ENCODE data around the gene MTMR6. TPM values are rescaled to one million over a fixed set of nuclear protein-coding genes. Genes with fewer than 3 reads are reported as not detected.
A peak's percentile ranks its signal among the peaks of the same experiment; 100 is the strongest.
"Not testable (repeated sequence)": the region's sequence is repeated elsewhere in the genome, so short reads cannot be mapped to it uniquely, and the experiment has no call there.

Gene MTMR6
- total and polyA plus RNA-seq, 12 donors = 4.0 to 19.5 (median 17.4) TPM

- no peaks in the 10 kb centered on the region for H3K27me3 ChIP-seq
- peaks cover 0 to 100% (median 62%) of the 10 kb centered on the region in 9 donors for H3K36me3 ChIP-seq
- intact Hi-C loops (cut with DNase I) = loop anchor here in 2 of 10 donors (10.0 kb wide), 1 partner anchor 75 kb away; no protein-coding TSS in a partner anchor
- H3K9me3 ChIP-seq = no peaks in the 10 kb centered on the region
- no peaks in the 10 kb centered on the region for H3K4me1 ChIP-seq
- H3K4me3 ChIP-seq = no peak overlapping the region
- no peak overlapping the region for H3K27ac ChIP-seq
- WGBS, 2 donors = 97 to 99% methylated on average over 4 of the region's 4 CpGs
- TF ChIP-seq CTCF (IDR thresholded peaks at IDR 0.05) = no peak
- ATAC-seq (no peak), DNase-seq (no peak)
Observed at GRCh38 chr13:25329706-25330105, 42.4 kb upstream of the MTMR6 start.

GRCh38 chr13:25324100-25324499, 36.8 kb upstream of the MTMR6 start:
- intact Hi-C loops (cut with DNase I) = loop anchor here in 2 of 10 donors (5.0 to 10.0 kb wide), 2 partner anchors 67 to 69 kb away; no protein-coding TSS in a partner anchor

GRCh38 chr13:25319771-25320170, 32.5 kb upstream of the MTMR6 start:
- no peak for ATAC-seq
- Histone ChIP-seq H3K27ac (peak overlapping the region in 1 of 10 donors; percentile 13), H3K4me3 (no peak overlapping the region), H3K27me3 (no peaks in the 10 kb centered on the region), H3K4me1 (peaks cover 0 to 4% (median 0%) of the 10 kb centered on the region in 9 donors), H3K36me3 (peaks cover 0 to 100% (median 38%) of the 10 kb centered on the region in 9 donors), H3K9me3 (no peaks in the 10 kb centered on the region)
- intact Hi-C loops (cut with DNase I) = loop anchor here in 2 of 10 donors (5.0 to 10.0 kb wide), 2 partner anchors 62 to 65 kb away; no protein-coding TSS in a partner anchor
- WGBS, 2 donors = 91% methylated on average over 1 of the region's 1 CpG
- DNase-seq = no peak
- TF ChIP-seq CTCF (IDR thresholded peaks at IDR 0.05) = no peak

More at GRCh38 chr13:25324100-25324499, 36.8 kb upstream of the MTMR6 start:
- ATAC-seq (no peak), DNase-seq (no peak)
- Histone ChIP-seq H3K4me3 (no peak overlapping the region), H3K9me3 (no peaks in the 10 kb centered on the region), H3K27ac (no peak overlapping the region), H3K27me3 (no peaks in the 10 kb centered on the region), H3K4me1 (no peaks in the 10 kb centered on the region), H3K36me3 (peaks cover 0 to 100% (median 53%) of the 10 kb centered on the region in 9 donors)
- WGBS, 2 donors = 88 to 90% methylated on average over 2 of the region's 2 CpGs
- TF ChIP-seq CTCF (IDR thresholded peaks at IDR 0.05) = no peak

GRCh38 chr13:25318946-25319345, 31.7 kb upstream of the MTMR6 start:
- 91 to 93% methylated on average over 4 of the region's 4 CpGs for WGBS, 2 donors
- intact Hi-C loops (cut with DNase I); ATAC-seq; H3K27me3 ChIP-seq; DNase-seq; H3K27ac ChIP-seq; H3K9me3 ChIP-seq; H3K4me1 ChIP-seq; H3K4me3 ChIP-seq: not testable (repeated sequence)
- H3K36me3 ChIP-seq = peaks cover 0 to 100% (median 42%) of the 10 kb centered on the region in 9 donors

GRCh38 chr13:25310891-25311290, 23.6 kb upstream of the MTMR6 start:
- no peaks in the 10 kb centered on the region for H3K27me3 ChIP-seq
- no peaks in the 10 kb centered on the region for H3K9me3 ChIP-seq
- H3K27ac ChIP-seq = no peak overlapping the region
- no peak for TF ChIP-seq CTCF (IDR thresholded peaks at IDR 0.05)
- intact Hi-C loops (cut with DNase I) = no loop called here
- H3K4me1 ChIP-seq = peaks cover 0 to 25% (median 0%) of the 10 kb centered on the region in 9 donors
- 98% methylated on average over 3 of the region's 3 CpGs for WGBS, 2 donors
- no peak overlapping the region for H3K4me3 ChIP-seq
- ATAC-seq (no peak), DNase-seq (no peak)
- H3K36me3 ChIP-seq = peaks cover 0 to 87% (median 36%) of the 10 kb centered on the region in 9 donors
